ENCODE data around the gene CYYR1.

CYYR1 gene

GRCh38 chr21:26572702-26573381 lies at the start of gene CYYR1:
Gene CYYR1, minus strand, starts transcription at chr21:26573286. Its CDS starts 346 bp downstream, at chr21:26572940.
- TF ChIP-seq CTCF (IDR thresholded peaks at IDR 0.05), result no peak
- TF ChIP-seq ZFX (IDR thresholded peaks at IDR 0.05; ENCODE audit: borderline replicate concordance), result no peak
- H3K27ac ChIP-seq, result no peak within 1 kb of the TSS

GRCh38 chr21:26617176-26617575 lies 44.1 kb upstream of the CYYR1 start:
- TF ChIP-seq CTCF (IDR thresholded peaks at IDR 0.05) (no peak), ZFX (IDR thresholded peaks at IDR 0.05; ENCODE audit: borderline replicate concordance) (no peak)
- no peak overlapping the region for H3K27ac ChIP-seq

GRCh38 chr21:26614251-26614650 lies 41.2 kb upstream of the CYYR1 start:
- no peak for TF ChIP-seq ZFX (IDR thresholded peaks at IDR 0.05; ENCODE audit: borderline replicate concordance)
- no peak for TF ChIP-seq CTCF (IDR thresholded peaks at IDR 0.05)
- no peak overlapping the region for H3K27ac ChIP-seq

DNA sequence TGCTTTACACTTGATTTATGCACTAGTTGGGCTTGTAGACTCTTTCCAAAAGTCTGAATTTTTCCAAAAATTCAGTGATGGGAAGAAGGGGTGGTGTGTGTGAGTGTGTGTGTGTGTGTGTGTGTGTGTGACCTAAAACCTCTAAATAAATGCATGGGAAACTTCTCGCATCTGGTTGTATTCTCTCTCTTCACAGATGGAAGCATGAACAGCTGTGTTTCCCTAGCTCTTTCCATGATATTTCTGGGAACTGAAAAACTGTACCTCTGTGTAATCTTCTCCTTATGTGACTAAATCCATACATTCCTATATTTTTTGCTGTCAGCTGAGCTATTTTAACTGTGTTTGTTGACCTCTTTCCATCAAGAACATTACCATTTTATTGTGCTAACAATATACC lies 26.2 kb upstream of the CYYR1 start:
- no peak overlapping the region for H3K27ac ChIP-seq
- TF ChIP-seq CTCF (IDR thresholded peaks at IDR 0.05), result no peak
- TF ChIP-seq ZFX (IDR thresholded peaks at IDR 0.05; ENCODE audit: borderline replicate concordance), result no peak

DNA sequence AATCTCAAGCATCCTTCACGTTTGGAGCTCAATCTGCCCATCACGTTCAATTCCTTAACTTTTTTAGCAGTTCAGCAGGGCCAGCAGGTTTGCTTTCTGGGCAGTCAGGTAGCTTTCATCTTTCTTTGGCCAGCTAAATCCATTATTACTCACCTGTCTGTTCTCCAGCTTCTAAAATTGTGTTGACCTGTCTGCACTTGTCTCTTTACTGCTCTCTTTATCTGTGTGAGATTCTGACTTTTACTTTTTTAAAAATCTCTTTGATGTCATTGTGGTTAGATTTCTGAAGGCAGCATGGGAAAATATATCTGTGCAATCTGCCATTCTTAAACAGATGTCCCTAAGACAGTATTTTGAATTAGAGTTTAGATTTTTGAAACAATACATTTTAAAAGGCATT lies 24.9 kb upstream of the CYYR1 start:
- H3K27ac ChIP-seq, result no peak overlapping the region
- no peak for TF ChIP-seq ZFX (IDR thresholded peaks at IDR 0.05; ENCODE audit: borderline replicate concordance)
- no peak for TF ChIP-seq CTCF (IDR thresholded peaks at IDR 0.05)

DNA sequence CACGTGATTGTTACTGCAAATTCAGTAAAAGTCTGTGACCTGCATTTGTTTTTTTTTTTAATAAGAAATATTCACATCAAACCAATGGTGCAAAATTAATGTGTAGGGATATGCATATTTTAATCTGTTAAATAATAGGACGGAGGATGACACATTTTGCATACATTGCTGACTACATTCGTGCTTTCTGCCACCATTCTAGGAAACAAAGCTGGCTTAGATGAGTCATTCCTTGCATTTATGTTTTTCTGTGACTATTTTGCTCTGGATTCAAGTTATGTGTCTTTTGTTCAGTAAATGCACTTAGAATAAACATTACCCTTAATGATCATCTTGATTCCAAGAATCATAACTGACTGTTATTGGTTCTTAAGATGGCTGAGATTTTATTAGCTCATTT lies 23.9 kb upstream of the CYYR1 start:
- TF ChIP-seq CTCF (IDR thresholded peaks at IDR 0.05), result no peak
- no peak for TF ChIP-seq ZFX (IDR thresholded peaks at IDR 0.05; ENCODE audit: borderline replicate concordance)

GRCh38 chr21:26595971-26596370 lies 22.9 kb upstream of the CYYR1 start:
- TF ChIP-seq CTCF (IDR thresholded peaks at IDR 0.05), result no peak
- no peak for TF ChIP-seq ZFX (IDR thresholded peaks at IDR 0.05; ENCODE audit: borderline replicate concordance)
- H3K27ac ChIP-seq, result no peak overlapping the region

More for the DNA sequence above, 23.9 kb upstream of the CYYR1 start:
- no peak overlapping the region for H3K27ac ChIP-seq
